GM18499 (cell line): ENCODE results near the gene LAPTM5.

Source experiments
- ATAC-seq: cut with Tn5 transposase; IDR thresholded peaks from one replicate; pipeline ENCODE4 v1.9.1; 2021; ENCODE audit warnings: moderate number of reproducible peaks; ENCODE audit not compliant: insufficient read depth, unreplicated experiment

The LAPTM5 gene

DNA sequence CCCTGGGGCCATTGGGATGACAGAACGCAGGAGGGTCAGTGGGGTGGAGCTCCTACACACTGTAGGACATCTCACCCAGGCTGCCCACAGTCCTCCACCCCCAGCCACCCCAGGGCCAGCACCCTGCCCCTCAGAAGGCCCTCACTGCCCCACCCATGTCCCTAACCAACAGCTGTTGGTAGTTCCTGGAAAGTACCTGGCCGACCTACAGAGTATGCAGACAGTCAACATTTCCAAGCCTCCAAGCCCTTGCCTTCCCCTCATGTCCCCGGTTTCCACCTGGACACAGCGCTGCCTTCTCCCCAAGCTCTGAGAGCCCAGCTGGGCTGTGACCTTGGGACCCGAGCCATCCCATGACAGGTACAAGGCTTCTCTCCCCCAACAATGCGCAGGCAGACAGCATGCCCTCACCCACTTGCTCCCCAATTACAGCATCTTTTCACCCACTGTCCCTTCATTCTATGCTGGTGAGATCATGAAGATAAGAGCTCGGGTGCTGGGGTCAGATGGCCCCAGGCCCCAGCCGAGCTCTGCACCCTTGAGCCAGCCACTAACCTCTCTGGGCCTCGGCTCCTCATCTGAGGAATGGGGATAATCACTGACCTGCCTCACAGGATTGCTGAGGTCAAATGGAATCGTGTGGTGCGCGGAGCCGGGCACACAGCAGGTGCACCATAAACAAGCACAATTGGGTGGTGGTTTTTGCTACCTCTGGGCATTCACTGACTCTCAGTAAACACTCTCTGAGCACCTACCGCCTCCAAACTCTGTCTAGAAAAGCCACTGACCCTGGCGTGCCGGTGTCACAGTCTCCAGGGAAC lies 11.2 kb downstream of the LAPTM5 start:
- ATAC-seq = no peak

GRCh38 chr1:30745834-30746208 lies 11.8 kb downstream of the LAPTM5 start:
- ATAC-seq = no peak

GRCh38 chr1:30745156-30745833 lies 12.3 kb downstream of the LAPTM5 start:
- no peak for ATAC-seq

DNA sequence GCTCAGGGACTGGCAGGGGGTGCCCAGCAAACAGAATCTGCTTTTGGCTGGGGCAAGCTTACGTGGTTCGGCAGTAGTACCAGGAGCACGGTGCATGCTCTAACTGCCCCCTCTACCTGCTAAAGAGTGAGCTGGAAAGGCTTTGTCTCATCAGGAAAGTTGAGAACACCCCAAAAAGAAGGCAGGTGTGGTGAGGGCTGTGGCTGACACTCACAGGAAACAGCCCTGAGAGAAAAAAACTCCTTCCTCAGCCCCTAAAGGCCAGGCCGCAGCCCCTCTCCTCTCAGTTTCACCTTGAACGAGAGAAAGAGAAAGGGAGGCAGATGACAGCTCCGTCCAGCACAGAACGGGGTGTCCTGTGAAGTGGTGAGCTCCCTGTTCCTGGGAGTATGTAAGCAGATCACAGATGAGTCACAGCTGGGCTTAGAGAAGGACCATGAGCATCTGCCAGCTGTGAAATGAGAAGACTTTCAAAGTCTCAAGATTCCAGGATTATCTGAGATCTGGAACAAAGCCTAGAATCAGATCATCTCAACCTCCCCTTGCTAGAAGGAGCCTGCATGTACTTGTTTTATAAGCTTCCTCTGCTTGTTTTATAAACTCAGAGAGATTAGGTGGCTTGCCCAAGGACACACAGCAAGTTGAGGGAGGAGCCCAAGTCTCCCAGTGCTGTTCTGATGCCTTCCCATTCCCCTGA lies 13.4 kb downstream of the LAPTM5 start:
- no peak for ATAC-seq

- ATAC-seq = no peak
These were observed 14.0 kb downstream of the LAPTM5 start for GRCh38 chr1:30743584-30744059.

- no peak for ATAC-seq
These were observed 14.5 kb downstream of the LAPTM5 start for GRCh38 chr1:30742963-30743559.

- no peak for ATAC-seq
These were observed 15.1 kb downstream of the LAPTM5 start for GRCh38 chr1:30742300-30742962.

DNA sequence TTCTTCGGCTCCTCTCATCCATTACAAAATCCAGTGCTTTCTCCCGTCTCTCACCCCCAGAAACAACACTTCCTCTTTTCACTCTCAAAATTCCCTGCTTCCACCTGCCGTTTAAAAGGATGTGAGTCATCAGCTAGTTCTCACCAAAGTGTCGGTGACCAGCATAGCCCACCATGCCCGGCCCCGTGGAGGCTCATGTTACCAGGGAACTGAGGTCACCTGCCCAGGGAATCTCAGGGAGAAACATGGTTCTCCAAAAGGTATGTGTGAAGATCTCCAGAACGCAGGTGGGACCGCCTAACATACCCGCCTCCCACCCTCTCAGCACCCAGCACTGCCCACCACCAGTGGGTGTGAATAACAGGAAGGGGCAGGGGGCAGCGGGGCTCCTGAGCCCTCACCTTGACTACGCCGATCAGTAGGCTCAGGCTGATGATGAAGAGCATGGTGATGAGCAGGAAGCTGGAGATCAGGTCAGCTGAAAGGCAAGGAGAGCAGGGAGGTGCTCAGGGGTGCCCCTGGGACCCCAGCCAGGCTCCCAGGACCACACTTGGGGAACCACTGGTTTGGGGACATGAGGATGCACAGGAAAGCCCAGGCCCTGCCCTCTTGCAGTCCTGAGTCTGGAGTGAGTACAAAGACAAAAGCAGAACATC lies 16.2 kb downstream of the LAPTM5 start:
- no peak for ATAC-seq

DNA sequence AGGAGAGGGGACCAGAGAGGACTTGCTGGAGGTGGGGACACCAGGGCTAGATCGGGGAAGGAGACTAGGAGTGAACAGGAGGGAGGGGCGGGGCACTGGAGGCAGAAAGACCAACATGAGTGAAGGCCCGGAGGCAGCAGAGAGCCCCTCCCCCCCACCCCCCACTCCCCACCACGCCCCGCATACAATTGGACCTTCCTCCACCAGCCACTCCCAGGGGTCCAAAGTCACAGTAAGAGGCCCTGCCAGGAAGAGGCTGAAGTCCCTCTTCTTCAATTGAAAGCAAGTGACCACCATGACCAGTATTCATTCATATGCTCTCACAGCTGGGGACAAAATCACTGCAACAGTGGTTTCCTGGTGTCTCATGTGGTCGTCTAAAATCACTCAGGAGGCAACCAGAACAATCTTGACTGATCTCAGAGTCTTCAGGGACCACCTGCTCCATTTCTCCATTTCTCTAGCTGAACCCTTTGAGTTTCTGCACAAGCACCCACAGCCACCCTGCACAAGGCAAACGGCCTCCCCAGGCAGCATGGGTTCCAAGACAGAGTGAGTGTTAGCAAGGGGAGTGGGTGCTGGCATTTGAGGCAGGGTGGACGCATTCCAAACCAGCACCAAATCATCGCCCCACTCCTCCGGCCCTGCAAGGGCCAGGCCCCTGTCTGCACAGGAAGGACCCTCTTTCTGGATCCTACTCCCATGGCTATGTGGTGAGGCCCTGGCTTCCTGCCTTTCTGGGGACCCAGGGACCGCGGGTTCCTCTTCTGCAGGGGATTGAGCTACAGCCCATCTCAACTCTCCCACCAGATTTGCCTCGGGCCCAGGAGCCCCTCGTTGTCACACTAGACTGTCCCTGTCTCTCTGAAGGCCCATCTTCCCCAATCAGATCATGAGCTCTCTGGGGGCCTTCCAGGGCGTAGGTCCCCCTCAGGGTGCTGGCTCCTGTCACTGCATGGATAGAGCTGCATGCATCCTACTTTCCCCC lies 17.0 kb downstream of the LAPTM5 start:
- ATAC-seq = no peak

DNA sequence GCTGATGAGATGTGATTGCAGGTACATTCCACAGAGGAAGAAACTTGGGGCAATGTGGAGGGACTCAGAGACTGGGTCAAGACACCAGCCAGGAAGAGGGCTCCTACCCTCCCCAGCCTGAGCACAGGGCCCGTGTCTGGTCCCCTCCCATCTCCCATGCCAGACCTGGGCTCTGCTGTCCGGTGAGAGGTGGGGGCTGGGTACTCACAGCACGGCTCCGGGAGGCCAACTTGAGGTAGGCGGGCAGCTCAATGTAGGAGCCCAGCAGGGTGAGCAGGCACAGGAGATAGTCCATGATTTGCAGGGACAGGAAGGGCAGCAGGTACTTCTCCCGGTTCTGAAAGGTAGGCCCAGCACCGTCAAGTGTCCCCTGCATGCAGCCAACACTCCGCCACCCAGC lies 18.0 kb downstream of the LAPTM5 start:
- no peak for ATAC-seq

- ATAC-seq = no peak
These were observed 18.6 kb downstream of the LAPTM5 start for GRCh38 chr1:30738715-30739559.

DNA sequence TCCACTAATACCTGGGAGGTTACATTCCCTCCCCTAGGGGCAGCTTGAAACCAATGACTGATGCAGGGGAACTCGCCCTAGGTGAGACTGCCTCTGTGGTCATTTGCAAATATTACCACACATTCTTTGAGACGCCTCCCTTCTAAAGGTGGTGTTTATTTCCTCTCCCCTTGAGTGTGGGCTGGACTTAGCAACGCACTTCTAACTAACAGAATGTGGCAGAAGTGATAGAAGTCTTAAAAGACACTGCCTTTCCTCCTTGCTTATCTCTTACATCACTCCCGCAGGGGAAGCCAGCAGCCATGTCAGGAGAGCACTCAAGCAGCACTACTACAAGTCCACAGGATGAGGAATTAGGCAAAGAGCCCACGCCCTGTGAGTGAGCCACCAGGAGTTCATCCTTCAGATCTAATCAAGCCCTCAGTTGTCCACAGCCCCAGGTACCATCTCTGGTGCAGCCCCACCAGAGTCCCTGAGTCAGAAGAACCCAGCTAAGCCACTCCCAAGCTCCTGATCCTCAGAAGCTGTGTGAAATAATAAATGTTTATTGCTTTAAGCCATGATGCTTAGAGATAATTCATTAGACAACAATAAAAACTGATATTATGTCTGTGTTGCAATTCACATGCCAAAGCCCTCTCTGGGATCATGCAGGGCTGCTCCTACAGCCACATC lies 19.4 kb downstream of the LAPTM5 start:
- no peak for ATAC-seq

GRCh38 chr1:30737357-30738039 lies 20.1 kb downstream of the LAPTM5 start:
- no peak for ATAC-seq

DNA sequence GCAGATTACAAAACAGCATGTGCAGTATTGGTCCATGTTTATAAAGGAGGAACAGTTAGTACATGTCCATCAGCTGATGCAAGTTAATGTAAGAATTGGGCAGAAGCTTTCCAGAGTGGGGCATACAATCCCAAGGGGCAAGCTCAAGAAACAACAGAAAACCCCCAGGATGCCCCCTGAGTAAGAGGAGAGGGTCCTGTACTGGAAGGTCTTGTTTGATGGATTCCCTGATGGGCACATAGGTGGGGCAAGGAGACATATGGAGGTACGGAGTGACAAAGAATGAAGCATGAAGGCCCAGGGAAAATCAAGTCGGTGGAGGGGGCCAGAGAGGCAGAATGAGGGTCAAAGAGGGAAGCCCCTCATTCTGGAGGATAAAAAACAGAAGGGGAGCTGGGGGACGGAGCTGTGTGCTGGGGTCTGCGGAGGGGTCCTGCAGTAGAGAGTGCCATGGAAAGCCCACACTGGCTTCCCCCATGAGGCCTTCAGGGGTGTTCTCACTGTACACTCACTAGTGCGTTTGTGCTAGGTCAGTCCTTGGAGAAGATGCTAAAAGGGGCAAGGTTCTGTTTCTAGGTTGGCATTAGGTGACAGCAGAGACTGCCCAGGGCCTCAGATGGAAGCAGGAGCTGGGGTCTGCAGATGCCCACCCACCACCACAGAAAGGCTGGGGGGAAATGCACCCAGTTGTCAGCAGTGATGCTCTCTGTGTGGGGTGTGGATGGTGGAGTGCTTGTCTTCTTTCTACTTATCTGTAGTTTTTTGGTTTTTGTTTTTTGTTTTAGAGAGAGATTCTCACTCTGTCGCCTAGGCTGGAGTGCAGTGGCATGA lies 21.7 kb downstream of the LAPTM5 start:
- no peak for ATAC-seq

DNA sequence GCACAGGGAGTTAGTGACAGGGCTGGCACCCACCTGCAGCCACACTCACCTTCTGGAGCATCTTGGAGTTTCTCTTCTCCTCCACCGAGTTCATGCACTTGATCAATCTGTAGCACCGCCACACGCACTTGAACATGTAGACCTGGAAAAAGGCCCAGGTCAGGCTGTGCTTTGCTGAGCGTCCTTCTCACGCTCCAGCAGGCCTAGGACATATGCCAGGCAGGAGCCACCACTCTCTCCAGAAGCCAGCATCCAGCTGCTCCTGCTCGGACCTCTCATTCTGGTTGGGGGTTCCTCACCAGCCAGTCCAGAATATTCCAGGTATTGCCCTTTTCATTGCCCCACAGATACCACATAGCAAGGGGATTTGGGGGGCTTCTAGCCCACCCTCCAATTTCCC lies 22.4 kb downstream of the LAPTM5 start:
- no peak for ATAC-seq

- ATAC-seq = no peak
These were observed 23.0 kb downstream of the LAPTM5 start for GRCh38 chr1:30734580-30734979.
